Panc1 (cell line): Measurements from ENCODE around the gene ROR1. TPM values are rescaled to one million over a fixed set of nuclear protein-coding genes. Genes with fewer than 3 reads are reported as not detected.

Source experiments
- ATAC-seq: fragments of 200-7000 bp; cut with Tn5 transposase; 2 replicates; pipeline ENCODE4 v1.9.1; 2020; ENCODE audit warnings: mild to moderate bottlenecking, moderate library complexity
- BruUV-seq: library from RNA; stranded (reverse); fragments of 400-500 nt; replicated peaks from 2 replicates; lab custom pipeline; 2021; lab: Mats Ljungman, UMichigan
- CTCF ChIA-PET: fragments of 300-600 bp; sonication (Branson Sonifier 250); formaldehyde crosslinking; loops from one replicate; lab custom pipeline; 2022; ENCODE audit warnings: antibody characterized with exemption; lab: Charles Lee
- POLR2A ChIA-PET: fragments of 300-600 bp; sonication (Branson Sonifier 250); formaldehyde crosslinking; loops from one replicate; lab custom pipeline; 2022; ENCODE audit warnings: antibody characterized with exemption; lab: Charles Lee
- DNase-seq: peaks from one replicate; pipeline ENCODE4 v3.0.0-alpha.2; 2010; ENCODE audit warnings: low read depth, low spot score
- H3K27ac ChIP-seq: 2 replicates; pipeline ENCODE4 v1.5.1; 2011; ENCODE audit warnings: mild to moderate bottlenecking, low read length, inconsistent platforms
- H3K27me3 ChIP-seq: fragments of 200-500 bp; sonication (Bioruptor generic); 2 replicates; pipeline ENCODE4 v1.6.0; 2014; ENCODE audit warnings: low read length, inconsistent platforms; ENCODE audit not compliant: control insufficient read depth, insufficient read depth
- H3K36me3 ChIP-seq: fragments of 200-500 bp; sonication (Bioruptor generic); 2 replicates; pipeline ENCODE4 v1.5.1; 2014; ENCODE audit warnings: inconsistent platforms, mild to moderate bottlenecking, low read length, moderate library complexity; ENCODE audit not compliant: control insufficient read depth, insufficient read depth
- H3K4me1 ChIP-seq: 2 replicates; pipeline ENCODE4 v1.5.1; 2011; ENCODE audit warnings: inconsistent platforms, mild to moderate bottlenecking, low read length, moderate library complexity; ENCODE audit not compliant: control insufficient read depth, insufficient read depth
- H3K4me3 ChIP-seq, 2 experiments: 2 replicates each; pipeline ENCODE4 v1.5.1; 2011 to 2012; ENCODE audit warnings: low read depth in 2 of 2, low read length in 2 of 2, mild to moderate bottlenecking in 2 of 2, inconsistent platforms in 1 of 2, moderate library complexity in 1 of 2
- H3K9me3 ChIP-seq: fragments of 200-500 bp; sonication (Bioruptor generic); 2 replicates; pipeline ENCODE4 v1.5.1; 2014; ENCODE audit warnings: low read depth, mild to moderate bottlenecking, inconsistent platforms, low read length, moderate library complexity; ENCODE audit not compliant: control insufficient read depth, insufficient read depth
- POLR2AphosphoS5 ChIP-seq: IDR thresholded peaks from 2 replicates; pipeline ENCODE4 v1.6.1; 2012; ENCODE audit warnings: mild to moderate bottlenecking, low read depth, low read length, moderate library complexity
- SIN3A ChIP-seq: IDR thresholded peaks from 2 replicates; pipeline ENCODE4 v1.6.1; 2012; ENCODE audit warnings: low read depth, mild to moderate bottlenecking, low read length, moderate library complexity, borderline replicate concordance; ENCODE audit not compliant: insufficient read depth
- TCF7L2 ChIP-seq: IDR thresholded peaks from 2 replicates; pipeline ENCODE4 v1.6.1; 2011; ENCODE audit warnings: mild to moderate bottlenecking, low read depth, low read length, inconsistent platforms
- in situ Hi-C: cut with HindIII; loops from 2 replicates; pipeline ENCODE4 v1.10.0; 2016; ENCODE audit warnings: low sequenced_read_pairs, low pct_unique_long_range_greater_than_20kb
- intact Hi-C: fragments of 100-400 bp; cut with micrococcal nuclease; formaldehyde crosslinking; loops from one replicate; pipeline ENCODE4 v1.10.0; 2022; ENCODE audit not compliant: unreplicated experiment
- total RNA-seq: library from RNA; stranded (reverse); gene quantifications from one replicate; pipeline ENCODE4 v1.2.1, GENCODE V29; 2021; ENCODE audit not compliant: unreplicated experiment
- TF ChIP-seq, protein P1 (sequence below), 2 experiments: IDR thresholded peaks; 2 replicates each; pipeline ENCODE4 v1.6.1; 2011 to 2012; ENCODE audit warnings: low read depth in 2 of 2, control low read depth in 1 of 2, low read length in 1 of 2, mild to moderate bottlenecking in 1 of 2, moderate library complexity in 1 of 2; ENCODE audit not compliant: insufficient read depth in 1 of 2
- TF ChIP-seq, protein P2 (sequence below): fragments of 450-650 bp; IDR thresholded peaks from 2 replicates; pipeline ENCODE4 v1.5.1; 2017; ENCODE audit warnings: mild to moderate bottlenecking

The ROR1 gene
- total RNA-seq, 1 experiment from 2014 or later, result 19.3 TPM

DNA sequence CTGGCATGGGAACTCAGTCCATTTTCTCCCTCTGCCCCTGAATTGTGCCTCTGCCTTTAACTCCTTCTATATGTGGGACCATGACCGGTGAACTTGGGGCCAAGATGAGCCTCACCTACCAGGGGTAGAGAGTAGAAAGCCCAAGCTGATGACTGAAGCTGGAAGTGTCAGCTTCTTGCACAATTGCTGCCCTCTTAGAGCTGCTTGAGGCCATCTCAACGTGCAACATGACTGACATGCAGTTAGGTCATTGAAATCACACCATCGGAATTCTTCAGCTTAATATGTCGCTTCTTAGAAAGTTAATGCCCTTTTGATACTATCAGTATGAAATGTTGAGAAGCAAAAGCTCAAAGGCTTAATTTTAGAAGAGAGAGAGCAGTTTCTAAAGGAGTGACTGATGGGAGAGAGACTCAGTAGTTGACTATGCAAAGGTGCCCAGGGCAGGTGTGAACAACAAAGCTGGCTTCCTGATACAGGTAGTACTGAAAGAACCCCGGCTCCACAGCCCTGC lies 340.3 kb downstream of the ROR1 start:
- Histone ChIP-seq H3K4me3 (no peak overlapping the region), H3K4me1 (no peaks in the 10 kb centered on the region), H3K36me3 (no peaks in the 10 kb centered on the region), H3K9me3 (no peaks in the 10 kb centered on the region), H3K27ac (no peak overlapping the region), H3K27me3 (no peaks in the 10 kb centered on the region)
- no TSS peak for BruUV-seq
- no peak for DNase-seq
- in situ Hi-C loops, result no loop called here
- CTCF ChIA-PET, result no interaction called here
- ATAC-seq, result no peak
- intact Hi-C loops, result no loop called here
- POLR2A ChIA-PET, result interaction anchor here (0.6 kb wide), 1 partner anchor 402 kb away, joined by 3 read pairs; no protein-coding TSS in a partner anchor
- TF ChIP-seq, protein P1, sequence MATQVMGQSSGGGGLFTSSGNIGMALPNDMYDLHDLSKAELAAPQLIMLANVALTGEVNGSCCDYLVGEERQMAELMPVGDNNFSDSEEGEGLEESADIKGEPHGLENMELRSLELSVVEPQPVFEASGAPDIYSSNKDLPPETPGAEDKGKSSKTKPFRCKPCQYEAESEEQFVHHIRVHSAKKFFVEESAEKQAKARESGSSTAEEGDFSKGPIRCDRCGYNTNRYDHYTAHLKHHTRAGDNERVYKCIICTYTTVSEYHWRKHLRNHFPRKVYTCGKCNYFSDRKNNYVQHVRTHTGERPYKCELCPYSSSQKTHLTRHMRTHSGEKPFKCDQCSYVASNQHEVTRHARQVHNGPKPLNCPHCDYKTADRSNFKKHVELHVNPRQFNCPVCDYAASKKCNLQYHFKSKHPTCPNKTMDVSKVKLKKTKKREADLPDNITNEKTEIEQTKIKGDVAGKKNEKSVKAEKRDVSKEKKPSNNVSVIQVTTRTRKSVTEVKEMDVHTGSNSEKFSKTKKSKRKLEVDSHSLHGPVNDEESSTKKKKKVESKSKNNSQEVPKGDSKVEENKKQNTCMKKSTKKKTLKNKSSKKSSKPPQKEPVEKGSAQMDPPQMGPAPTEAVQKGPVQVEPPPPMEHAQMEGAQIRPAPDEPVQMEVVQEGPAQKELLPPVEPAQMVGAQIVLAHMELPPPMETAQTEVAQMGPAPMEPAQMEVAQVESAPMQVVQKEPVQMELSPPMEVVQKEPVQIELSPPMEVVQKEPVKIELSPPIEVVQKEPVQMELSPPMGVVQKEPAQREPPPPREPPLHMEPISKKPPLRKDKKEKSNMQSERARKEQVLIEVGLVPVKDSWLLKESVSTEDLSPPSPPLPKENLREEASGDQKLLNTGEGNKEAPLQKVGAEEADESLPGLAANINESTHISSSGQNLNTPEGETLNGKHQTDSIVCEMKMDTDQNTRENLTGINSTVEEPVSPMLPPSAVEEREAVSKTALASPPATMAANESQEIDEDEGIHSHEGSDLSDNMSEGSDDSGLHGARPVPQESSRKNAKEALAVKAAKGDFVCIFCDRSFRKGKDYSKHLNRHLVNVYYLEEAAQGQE (IDR thresholded peaks at IDR 0.05; ENCODE audit: insufficient read depth in 1 of 2, low read depth in 2 of 2, low read length in 1 of 2), result no peak
- TF ChIP-seq, protein P2, sequence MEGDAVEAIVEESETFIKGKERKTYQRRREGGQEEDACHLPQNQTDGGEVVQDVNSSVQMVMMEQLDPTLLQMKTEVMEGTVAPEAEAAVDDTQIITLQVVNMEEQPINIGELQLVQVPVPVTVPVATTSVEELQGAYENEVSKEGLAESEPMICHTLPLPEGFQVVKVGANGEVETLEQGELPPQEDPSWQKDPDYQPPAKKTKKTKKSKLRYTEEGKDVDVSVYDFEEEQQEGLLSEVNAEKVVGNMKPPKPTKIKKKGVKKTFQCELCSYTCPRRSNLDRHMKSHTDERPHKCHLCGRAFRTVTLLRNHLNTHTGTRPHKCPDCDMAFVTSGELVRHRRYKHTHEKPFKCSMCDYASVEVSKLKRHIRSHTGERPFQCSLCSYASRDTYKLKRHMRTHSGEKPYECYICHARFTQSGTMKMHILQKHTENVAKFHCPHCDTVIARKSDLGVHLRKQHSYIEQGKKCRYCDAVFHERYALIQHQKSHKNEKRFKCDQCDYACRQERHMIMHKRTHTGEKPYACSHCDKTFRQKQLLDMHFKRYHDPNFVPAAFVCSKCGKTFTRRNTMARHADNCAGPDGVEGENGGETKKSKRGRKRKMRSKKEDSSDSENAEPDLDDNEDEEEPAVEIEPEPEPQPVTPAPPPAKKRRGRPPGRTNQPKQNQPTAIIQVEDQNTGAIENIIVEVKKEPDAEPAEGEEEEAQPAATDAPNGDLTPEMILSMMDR, result no peak
- TF ChIP-seq POLR2AphosphoS5 (no peak), TCF7L2 (no peak), SIN3A (no peak)

DNA sequence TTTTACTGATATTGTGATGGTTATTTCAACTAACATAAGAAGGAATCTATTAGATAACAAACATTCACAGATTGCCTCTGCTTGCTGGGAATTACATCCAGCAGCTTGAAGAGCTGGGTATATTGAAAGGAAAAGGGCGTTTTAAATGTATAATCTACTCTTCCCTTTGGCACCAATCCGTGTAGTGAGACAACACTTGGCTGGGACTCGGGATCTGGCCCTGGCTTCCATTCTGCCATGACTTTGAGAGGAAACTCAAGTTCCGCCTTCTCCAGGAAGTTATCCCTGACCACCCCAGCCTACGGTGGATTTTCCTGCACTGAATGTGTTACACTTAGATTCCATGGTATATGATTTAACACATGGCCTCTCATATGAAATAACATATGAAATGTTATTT lies 342.7 kb downstream of the ROR1 start:
- ChIA-PET POLR2A (no interaction called here), CTCF (no interaction called here)
- ATAC-seq (no peak), DNase-seq (no peak)
- Histone ChIP-seq H3K4me3 (no peak overlapping the region), H3K27me3 (no peaks in the 10 kb centered on the region), H3K27ac (no peak overlapping the region), H3K9me3 (no peaks in the 10 kb centered on the region), H3K4me1 (no peaks in the 10 kb centered on the region), H3K36me3 (no peaks in the 10 kb centered on the region)
- BruUV-seq, result no TSS peak
- intact Hi-C loops, result no loop called here
- TF ChIP-seq, protein P1 (IDR thresholded peaks at IDR 0.05; ENCODE audit: insufficient read depth in 1 of 2, low read depth in 2 of 2, low read length in 1 of 2), result no peak
- TF ChIP-seq, protein P2, result no peak
- no peak for TF ChIP-seq SIN3A
- no peak for TF ChIP-seq POLR2AphosphoS5
- no peak for TF ChIP-seq TCF7L2
- in situ Hi-C loops, result no loop called here
